ENCODE data around the gene CALCOCO1. TPM values are rescaled to one million over a fixed set of nuclear protein-coding genes. Genes with fewer than 3 reads are reported as not detected.
A peak's percentile ranks its signal among the peaks of the same experiment; 100 is the strongest.

CALCOCO1 gene
- total and polyA plus RNA-seq, 2 of the 13 experiments (the other 11 are each of a cell fraction or from before 2014, with no cell fraction given), result 7.7 to 47.7 TPM

DNA sequence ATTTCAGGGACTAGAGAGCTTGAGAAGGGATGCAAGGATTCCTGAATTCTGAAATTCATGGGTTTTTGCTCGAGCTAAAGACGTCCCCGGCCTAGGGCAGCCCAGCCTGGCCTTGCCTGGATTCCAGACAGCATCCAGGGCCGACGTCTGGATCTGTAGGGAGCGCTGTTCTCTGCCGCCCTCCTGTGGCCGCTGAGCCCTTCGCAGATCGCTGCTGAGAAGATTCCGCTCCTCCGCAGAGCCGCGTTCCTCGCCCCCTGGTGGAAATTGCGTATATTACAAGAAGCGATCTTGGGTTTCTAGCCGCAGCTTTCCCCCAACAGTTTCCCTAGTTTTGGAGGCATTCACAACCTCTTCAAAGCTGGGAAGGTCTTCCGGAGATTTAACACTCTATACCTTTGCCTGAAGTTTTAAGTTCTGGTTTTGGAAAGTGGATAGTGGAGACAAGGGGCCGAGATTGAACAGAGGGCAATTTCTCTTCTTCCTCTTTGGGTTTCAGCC, 19.4 kb upstream of the CALCOCO1 start (continued):
- no peak for TF ChIP-seq ZNF749 (CRISPR knock-in tag; IDR thresholded peaks at IDR 0.05; ENCODE audit: borderline replicate concordance)
- no peak for TF ChIP-seq PHB2 (IDR thresholded peaks at IDR 0.05; ENCODE audit: partially characterized antibody)
- TF ChIP-seq MTA1 (CRISPR knock-in tag; IDR thresholded peaks at IDR 0.05; ENCODE audit: borderline replicate concordance), result no peak
- TF ChIP-seq, protein P1, sequence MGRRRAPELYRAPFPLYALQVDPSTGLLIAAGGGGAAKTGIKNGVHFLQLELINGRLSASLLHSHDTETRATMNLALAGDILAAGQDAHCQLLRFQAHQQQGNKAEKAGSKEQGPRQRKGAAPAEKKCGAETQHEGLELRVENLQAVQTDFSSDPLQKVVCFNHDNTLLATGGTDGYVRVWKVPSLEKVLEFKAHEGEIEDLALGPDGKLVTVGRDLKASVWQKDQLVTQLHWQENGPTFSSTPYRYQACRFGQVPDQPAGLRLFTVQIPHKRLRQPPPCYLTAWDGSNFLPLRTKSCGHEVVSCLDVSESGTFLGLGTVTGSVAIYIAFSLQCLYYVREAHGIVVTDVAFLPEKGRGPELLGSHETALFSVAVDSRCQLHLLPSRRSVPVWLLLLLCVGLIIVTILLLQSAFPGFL (CRISPR knock-in tag; IDR thresholded peaks at IDR 0.05), result no peak
- no peak for TF ChIP-seq SMYD3 (CRISPR knock-in tag; IDR thresholded peaks at IDR 0.05)
- TF ChIP-seq SMC3 (IDR thresholded peaks at IDR 0.05; ENCODE audit: low read length), result peak; percentile 88
- peak; percentile 50; the same call in 1 of the 2 replicates for TF ChIP-seq MXD4 (CRISPR knock-in tag; IDR thresholded peaks at IDR 0.05)
- TF ChIP-seq, protein P2, sequence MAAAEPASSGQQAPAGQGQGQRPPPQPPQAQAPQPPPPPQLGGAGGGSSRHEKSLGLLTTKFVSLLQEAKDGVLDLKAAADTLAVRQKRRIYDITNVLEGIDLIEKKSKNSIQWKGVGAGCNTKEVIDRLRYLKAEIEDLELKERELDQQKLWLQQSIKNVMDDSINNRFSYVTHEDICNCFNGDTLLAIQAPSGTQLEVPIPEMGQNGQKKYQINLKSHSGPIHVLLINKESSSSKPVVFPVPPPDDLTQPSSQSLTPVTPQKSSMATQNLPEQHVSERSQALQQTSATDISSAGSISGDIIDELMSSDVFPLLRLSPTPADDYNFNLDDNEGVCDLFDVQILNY (CRISPR knock-in tag; conservative IDR thresholded peaks at IDR 0.05), result no peak
- TF ChIP-seq, protein P3, sequence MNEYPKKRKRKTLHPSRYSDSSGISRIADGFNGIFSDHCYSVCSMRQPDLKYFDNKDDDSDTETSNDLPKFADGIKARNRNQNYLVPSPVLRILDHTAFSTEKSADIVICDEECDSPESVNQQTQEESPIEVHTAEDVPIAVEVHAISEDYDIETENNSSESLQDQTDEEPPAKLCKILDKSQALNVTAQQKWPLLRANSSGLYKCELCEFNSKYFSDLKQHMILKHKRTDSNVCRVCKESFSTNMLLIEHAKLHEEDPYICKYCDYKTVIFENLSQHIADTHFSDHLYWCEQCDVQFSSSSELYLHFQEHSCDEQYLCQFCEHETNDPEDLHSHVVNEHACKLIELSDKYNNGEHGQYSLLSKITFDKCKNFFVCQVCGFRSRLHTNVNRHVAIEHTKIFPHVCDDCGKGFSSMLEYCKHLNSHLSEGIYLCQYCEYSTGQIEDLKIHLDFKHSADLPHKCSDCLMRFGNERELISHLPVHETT (CRISPR knock-in tag; conservative IDR thresholded peaks at IDR 0.05), result no peak
- TF ChIP-seq, protein P4, sequence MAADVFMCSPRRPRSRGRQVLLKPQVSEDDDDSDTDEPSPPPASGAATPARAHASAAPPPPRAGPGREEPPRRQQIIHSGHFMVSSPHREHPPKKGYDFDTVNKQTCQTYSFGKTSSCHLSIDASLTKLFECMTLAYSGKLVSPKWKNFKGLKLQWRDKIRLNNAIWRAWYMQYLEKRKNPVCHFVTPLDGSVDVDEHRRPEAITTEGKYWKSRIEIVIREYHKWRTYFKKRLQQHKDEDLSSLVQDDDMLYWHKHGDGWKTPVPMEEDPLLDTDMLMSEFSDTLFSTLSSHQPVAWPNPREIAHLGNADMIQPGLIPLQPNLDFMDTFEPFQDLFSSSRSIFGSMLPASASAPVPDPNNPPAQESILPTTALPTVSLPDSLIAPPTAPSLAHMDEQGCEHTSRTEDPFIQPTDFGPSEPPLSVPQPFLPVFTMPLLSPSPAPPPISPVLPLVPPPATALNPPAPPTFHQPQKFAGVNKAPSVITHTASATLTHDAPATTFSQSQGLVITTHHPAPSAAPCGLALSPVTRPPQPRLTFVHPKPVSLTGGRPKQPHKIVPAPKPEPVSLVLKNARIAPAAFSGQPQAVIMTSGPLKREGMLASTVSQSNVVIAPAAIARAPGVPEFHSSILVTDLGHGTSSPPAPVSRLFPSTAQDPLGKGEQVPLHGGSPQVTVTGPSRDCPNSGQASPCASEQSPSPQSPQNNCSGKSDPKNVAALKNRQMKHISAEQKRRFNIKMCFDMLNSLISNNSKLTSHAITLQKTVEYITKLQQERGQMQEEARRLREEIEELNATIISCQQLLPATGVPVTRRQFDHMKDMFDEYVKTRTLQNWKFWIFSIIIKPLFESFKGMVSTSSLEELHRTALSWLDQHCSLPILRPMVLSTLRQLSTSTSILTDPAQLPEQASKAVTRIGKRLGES (CRISPR knock-in tag; IDR thresholded peaks at IDR 0.05; ENCODE audit: borderline replicate concordance), result no peak
- no peak for TF ChIP-seq ZNF674 (CRISPR knock-in tag; IDR thresholded peaks at IDR 0.05; ENCODE audit: low read depth)
- no peak for TF ChIP-seq EP300 (IDR thresholded peaks at IDR 0.05; ENCODE audit: low read depth in 2 of 2, low read length in 2 of 2)
- TF ChIP-seq EP300 (CRISPR knock-in tag; IDR thresholded peaks at IDR 0.05; ENCODE audit: borderline replicate concordance), result no peak
- TF ChIP-seq NCOR1 (IDR thresholded peaks at IDR 0.05; ENCODE audit: borderline replicate concordance, low read length), result no peak
- TF ChIP-seq, protein P5, sequence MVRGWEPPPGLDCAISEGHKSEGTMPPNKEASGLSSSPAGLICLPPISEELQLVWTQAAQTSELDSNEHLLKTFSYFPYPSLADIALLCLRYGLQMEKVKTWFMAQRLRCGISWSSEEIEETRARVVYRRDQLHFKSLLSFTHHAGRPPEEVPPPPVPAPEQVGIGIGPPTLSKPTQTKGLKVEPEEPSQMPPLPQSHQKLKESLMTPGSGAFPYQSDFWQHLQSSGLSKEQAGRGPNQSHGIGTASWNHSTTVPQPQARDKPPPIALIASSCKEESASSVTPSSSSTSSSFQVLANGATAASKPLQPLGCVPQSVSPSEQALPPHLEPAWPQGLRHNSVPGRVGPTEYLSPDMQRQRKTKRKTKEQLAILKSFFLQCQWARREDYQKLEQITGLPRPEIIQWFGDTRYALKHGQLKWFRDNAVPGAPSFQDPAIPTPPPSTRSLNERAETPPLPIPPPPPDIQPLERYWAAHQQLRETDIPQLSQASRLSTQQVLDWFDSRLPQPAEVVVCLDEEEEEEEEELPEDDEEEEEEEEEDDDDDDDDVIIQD (CRISPR knock-in tag; IDR thresholded peaks at IDR 0.05; ENCODE audit: low read depth), result 0 out of 2 replicates have a peak, but pooled peaks have one; percentile 11
- TF ChIP-seq HOXA9 (CRISPR knock-in tag; IDR thresholded peaks at IDR 0.05; ENCODE audit: borderline replicate concordance), result no peak
- TF ChIP-seq, protein P6, sequence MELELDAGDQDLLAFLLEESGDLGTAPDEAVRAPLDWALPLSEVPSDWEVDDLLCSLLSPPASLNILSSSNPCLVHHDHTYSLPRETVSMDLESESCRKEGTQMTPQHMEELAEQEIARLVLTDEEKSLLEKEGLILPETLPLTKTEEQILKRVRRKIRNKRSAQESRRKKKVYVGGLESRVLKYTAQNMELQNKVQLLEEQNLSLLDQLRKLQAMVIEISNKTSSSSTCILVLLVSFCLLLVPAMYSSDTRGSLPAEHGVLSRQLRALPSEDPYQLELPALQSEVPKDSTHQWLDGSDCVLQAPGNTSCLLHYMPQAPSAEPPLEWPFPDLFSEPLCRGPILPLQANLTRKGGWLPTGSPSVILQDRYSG (CRISPR knock-in tag; IDR thresholded peaks at IDR 0.05), result no peak
- no peak for TF ChIP-seq TOE1 (CRISPR knock-in tag; IDR thresholded peaks at IDR 0.05)
- TF ChIP-seq ZKSCAN1 (IDR thresholded peaks at IDR 0.05; ENCODE audit: low read length), result no peak
- TF ChIP-seq ZNF432 (CRISPR knock-in tag; IDR thresholded peaks at IDR 0.05; ENCODE audit: borderline replicate concordance), result no peak
- peak; percentile 40 for TF ChIP-seq CBX1 (IDR thresholded peaks at IDR 0.05; ENCODE audit: low read depth)
- no peak for TF ChIP-seq ZNF34 (CRISPR knock-in tag; IDR thresholded peaks at IDR 0.05; ENCODE audit: borderline replicate concordance)

Data from HepG2 (cell line).